ENCODE data around the gene DAAM2.

DNA sequence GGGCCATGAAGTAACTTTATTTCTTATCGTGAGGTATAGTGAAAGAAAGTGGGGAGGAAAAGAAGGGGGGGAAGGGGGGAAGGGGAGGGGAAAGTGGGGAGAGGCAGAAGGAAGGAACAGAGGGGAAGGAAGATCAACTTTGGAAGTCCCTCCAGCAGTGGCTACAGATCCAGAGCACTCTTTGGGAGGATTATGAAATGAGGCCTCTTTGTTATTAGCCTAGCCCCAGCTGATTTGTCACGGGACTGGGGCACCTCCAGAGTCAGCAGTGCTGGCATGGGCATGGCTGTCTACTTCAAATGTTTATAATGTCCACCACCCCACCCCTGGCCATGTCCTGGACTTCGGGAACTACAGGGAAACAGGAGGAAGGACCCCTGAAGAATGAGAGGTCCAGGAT lies 134.5 kb downstream of the DAAM2 start:
- TF ChIP-seq SUPT5H (IDR thresholded peaks at IDR 0.05) = no peak
- TF ChIP-seq, protein P1, sequence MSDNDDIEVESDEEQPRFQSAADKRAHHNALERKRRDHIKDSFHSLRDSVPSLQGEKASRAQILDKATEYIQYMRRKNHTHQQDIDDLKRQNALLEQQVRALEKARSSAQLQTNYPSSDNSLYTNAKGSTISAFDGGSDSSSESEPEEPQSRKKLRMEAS (CRISPR knock-in tag; IDR thresholded peaks at IDR 0.05) = no peak
